VCaP (cell line): Measurements from ENCODE around the gene SLC24A3.

Source experiments
- H3K27ac ChIP-seq: fragments of 450-650 bp; 2 replicates; pipeline ENCODE4 v1.5.1; 2017
- TF ChIP-seq, protein P1 (sequence below): fragments of 450-650 bp; conservative IDR thresholded peaks from 2 replicates; pipeline ENCODE4 v1.5.1; 2017; ENCODE audit warnings: mild to moderate bottlenecking, moderate library complexity

SLC24A3 gene

DNA sequence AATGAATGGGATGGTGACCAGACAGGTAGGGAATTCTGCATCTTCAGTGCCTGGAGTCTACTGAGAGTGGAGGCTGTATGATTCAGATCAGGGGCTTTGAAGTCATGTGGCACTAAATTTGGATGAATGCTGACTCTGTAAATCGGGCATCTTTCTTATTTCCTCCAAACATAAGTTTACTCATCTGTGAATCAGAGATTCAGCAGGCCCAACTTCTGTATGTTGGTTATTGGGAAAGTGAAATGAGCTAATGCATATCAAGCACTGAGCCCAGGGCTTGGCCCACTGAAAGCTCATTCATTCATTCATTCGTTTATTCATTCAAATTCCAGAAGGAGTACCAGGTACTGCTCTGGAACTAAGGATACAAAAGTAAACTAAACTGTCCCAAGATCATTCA, 353.3 kb downstream of the SLC24A3 start:
- TF ChIP-seq, protein P1, sequence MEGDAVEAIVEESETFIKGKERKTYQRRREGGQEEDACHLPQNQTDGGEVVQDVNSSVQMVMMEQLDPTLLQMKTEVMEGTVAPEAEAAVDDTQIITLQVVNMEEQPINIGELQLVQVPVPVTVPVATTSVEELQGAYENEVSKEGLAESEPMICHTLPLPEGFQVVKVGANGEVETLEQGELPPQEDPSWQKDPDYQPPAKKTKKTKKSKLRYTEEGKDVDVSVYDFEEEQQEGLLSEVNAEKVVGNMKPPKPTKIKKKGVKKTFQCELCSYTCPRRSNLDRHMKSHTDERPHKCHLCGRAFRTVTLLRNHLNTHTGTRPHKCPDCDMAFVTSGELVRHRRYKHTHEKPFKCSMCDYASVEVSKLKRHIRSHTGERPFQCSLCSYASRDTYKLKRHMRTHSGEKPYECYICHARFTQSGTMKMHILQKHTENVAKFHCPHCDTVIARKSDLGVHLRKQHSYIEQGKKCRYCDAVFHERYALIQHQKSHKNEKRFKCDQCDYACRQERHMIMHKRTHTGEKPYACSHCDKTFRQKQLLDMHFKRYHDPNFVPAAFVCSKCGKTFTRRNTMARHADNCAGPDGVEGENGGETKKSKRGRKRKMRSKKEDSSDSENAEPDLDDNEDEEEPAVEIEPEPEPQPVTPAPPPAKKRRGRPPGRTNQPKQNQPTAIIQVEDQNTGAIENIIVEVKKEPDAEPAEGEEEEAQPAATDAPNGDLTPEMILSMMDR = no peak
- peak overlapping the region; percentile 66 for H3K27ac ChIP-seq

DNA sequence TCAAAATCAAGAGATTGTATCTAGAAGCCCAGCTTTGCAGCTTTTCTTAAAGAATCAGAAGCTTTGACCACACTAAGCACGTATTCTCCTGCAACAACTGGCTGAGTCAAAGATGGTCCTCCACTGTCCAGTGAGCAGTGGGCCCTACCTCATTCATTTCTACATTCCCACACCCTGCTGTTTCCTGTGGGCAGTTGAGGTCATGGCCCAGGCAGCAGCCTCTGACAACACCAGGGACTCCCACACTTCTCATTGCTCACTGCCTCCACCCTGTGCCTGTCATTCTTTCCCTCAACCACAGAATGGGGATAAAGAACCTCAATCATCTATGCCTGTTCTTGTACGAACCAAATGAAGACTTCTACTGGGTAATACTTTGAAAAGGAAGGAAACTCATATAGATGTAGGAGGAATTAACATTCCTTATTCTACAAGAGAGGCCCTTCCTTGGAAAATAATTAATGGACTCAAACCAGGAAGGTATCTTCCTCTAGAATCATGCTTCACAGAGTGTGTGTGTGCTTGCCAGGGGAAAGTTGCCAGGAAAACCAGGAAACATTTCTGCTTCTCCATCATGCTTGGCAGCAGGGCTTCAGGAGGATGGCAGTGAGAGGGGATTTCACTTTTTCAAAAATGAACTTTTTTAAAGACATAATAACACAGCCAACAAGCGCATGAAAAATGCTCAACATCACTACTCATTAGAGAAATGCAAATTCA, 353.9 kb downstream of the SLC24A3 start:
- peak overlapping the region; percentile 66 for H3K27ac ChIP-seq
- TF ChIP-seq, protein P1 = no peak

DNA sequence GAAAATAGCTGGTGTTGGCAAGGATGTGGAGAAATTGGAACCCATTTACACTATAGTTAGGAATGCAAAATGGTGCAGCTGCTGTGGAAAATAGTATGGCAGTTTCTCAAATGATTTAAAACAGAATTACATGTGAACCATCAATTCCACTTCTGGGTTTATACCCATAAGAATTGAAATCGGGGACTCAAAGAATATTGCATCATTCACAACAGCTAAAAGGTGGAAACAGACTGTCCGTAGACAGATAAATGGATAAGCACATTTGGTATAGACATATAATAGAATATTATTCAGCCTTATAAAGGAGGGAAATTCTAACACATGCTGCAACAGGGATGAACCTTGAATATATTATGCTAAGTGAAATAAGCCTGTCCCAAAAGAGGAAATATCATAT, 355.7 kb downstream of the SLC24A3 start:
- H3K27ac ChIP-seq = peak overlapping the region; percentile 69; the same call in 1 of the 2 replicates
- TF ChIP-seq, protein P1 = no peak

DNA sequence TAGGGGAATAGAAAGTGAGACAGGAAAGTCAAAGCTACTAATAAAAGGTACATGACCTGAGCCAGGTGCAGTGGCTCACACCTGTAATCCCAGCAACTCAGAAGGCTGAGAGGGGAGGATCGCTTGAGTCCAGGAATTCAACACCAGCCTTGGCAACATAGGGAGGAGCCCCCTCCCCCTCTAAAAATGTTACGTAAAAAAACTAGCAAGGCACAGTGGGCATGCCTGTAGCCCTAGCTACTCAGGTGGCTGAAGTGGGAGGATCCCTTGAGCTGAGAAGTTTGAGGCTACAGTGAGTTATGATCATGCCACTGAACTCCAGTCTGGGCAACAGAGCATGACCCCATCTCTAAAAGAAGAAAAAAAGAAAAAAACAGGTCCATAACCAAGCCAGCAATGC, 359.6 kb downstream of the SLC24A3 start:
- TF ChIP-seq, protein P1 = no peak
- no peak overlapping the region for H3K27ac ChIP-seq

DNA sequence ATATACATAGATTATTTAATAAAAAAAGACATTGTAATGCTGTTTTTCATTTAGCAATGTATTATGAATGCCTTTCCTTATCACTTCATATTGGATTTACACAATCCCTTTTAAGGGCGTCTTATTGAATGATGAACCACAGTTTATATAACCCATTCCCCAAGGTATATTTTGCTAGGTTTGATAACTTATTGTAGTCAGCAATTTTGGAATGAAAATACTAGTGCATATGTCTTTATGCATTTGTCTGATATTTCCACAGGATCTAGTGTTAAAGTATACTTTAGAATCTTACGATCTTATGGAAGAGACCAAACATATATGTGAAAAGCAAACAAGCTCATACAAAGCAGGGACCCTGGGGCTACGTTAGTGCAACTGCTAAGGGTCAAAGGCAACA, 365.2 kb downstream of the SLC24A3 start:
- TF ChIP-seq, protein P1 = no peak
- H3K27ac ChIP-seq = no peak overlapping the region

DNA sequence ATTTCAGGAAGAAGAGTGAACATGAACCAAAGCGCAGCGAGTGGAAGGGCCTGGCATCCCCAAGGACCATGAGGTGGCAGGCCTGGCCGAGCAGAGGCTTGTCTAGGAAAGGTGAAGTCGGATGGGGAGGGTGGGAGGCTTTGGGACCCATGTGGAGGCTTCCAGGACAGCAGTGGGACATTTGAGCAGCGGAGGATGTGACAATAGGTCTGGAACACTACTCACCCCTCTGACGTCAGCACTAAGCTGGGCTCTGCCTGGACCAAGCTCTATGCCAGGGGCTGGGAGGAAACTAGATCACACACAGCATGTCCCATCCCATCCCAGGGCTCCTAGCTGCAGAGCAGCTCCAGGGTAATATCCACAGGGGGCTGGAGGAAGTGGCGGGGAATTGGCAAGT, 370.3 kb downstream of the SLC24A3 start:
- TF ChIP-seq, protein P1 = no peak
- no peak overlapping the region for H3K27ac ChIP-seq

DNA sequence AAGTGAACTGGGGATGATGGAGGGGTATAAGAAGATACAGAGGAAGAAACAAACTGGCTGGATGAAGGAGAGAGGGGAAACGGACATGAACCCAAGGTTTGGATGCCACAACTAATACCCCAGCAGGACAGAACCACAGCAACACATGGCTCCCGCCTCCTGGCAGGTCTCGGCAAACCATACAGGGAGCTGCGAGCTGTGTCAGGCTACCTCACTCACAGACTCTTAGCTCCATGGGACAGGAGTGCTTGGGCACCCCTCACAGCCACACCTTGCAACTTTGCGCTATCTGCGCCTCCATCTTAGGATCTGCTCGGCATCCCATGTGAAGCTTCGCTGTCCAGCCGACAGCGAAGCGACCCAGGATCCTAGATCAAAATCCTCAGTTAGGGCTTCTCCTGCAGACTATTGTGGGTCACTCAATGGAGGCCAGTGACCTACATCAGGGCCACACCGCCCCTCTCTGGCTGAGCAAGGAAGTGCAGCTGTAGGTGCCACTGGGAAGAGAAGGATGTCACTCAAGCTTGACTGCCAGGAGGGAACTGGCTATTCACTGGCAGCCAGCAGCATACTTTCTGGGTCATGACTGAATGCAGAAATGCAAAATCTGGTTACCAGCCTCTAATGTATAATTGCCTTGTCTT, 371.2 kb downstream of the SLC24A3 start:
- H3K27ac ChIP-seq = no peak overlapping the region
- TF ChIP-seq, protein P1 = peak; percentile 96
